HG03039 (cell line): ENCODE data around the gene WNT6.

ENCODE experiments used
- ATAC-seq: cut with Tn5 transposase; IDR thresholded peaks from one replicate; pipeline ENCODE4 v1.9.1; 2021; ENCODE audit warnings: mild to moderate bottlenecking, moderate library complexity; ENCODE audit not compliant: unreplicated experiment

WNT6 gene

DNA sequence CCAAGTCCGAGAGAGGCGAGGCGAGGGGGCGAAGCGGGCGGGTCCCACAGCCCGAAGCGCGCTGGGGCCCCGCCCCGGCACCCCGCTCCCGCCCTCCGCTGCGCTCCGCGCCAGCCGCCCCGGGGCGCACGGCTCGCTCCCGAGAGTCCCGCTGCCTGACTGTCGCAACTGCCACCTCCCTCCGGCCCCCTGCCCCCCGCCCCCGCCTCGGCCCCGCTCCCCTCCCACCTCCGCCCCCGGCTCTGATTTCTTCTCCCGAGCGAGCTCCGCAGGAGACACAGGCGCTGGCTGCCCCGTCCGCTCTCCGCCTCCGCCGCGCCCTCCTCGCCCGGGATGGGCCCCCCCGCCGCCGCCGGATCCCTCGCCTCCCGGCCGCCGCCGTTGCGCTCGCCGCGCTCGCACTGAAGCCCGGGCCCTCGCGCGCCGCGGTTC is at the start of gene WNT6:
WNT6 (plus strand) TSS at position 250 of the 432 bp plus-strand sequence. CDS start 233 bp downstream, outside the sequence.
- no peak for ATAC-seq

GRCh38 chr2:218810256-218810655 is 49.3 kb upstream of the WNT6 start:
- no peak for ATAC-seq

GRCh38 chr2:218811382-218811781 is 48.2 kb upstream of the WNT6 start:
- ATAC-seq: no peak

- ATAC-seq: no peak
These were observed 47.3 kb upstream of the WNT6 start for GRCh38 chr2:218812096-218812815.

GRCh38 chr2:218812861-218813260 is 46.7 kb upstream of the WNT6 start:
- no peak for ATAC-seq

DNA sequence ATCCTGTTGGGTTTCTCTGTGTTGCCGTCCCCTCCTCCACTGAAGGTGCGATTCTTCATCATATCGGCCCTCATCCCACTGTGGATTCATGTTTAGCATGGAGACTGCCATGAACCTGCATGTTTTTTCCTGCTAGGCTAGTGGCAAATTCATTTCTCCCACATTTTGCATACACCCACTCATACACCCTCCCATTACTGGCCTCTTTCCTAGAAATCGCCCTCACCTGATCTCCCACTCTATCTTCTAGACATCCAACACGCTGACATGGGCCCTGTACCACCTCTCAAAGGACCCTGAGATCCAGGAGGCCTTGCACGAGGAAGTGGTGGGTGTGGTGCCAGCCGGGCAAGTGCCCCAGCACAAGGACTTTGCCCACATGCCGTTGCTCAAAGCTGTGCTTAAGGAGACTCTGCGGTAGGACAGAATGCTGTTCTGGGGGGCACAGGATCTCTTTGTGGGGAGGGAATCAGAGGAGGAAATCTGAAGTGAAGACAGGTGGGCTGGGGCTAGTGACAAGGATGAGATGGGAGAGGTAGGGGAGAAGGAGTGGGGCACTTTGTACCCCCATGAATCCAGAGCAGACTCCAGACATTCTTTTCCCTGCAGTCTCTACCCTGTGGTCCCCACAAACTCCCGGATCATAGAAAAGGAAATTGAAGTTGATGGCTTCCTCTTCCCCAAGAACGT is 45.7 kb upstream of the WNT6 start:
- no peak for ATAC-seq

GRCh38 chr2:218814540-218815243 is 44.9 kb upstream of the WNT6 start:
- ATAC-seq: no peak

DNA sequence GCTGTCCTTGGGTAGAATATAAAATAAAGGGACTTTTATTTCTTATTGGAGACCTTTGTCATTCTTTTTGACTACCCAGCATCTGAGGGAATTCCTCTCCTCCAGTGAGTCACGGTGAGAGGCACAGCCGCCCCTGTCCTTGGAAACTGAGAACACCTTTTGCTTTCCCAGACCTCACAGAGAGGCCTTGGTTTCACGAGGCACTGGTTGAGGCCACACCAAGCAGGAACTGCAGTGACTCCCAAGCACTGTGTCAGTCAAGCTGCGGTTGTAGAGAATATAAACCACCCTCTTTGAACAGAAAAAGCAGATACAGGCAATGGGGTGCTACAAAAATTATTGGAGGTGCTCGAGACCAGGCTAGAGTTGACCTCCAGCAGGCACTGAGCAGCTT is 44.4 kb upstream of the WNT6 start:
- no peak for ATAC-seq

DNA sequence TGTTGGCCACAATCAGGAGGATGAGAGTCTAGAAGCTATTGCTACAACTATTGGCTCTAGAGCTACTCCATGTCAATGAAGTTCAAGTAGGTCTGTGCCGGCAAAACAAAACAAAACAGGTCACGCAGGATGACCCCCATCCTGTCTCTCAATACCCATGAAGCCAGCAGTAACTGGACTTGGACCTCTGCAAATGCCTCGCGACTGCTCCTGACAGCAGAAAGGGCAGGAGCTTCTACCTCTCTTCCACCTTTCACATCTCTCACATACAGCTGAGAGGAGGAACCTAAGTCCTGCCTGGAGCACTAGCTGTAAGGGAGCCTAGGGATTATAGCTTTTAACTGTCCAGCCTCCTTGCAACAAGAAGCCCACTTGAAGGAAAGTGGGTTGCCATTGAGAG is 44.0 kb upstream of the WNT6 start:
- no peak for ATAC-seq

- no peak for ATAC-seq
These were observed 43.0 kb upstream of the WNT6 start for GRCh38 chr2:218816561-218817011.

- ATAC-seq: no peak
These were observed 40.5 kb upstream of the WNT6 start for GRCh38 chr2:218819093-218819492.

DNA sequence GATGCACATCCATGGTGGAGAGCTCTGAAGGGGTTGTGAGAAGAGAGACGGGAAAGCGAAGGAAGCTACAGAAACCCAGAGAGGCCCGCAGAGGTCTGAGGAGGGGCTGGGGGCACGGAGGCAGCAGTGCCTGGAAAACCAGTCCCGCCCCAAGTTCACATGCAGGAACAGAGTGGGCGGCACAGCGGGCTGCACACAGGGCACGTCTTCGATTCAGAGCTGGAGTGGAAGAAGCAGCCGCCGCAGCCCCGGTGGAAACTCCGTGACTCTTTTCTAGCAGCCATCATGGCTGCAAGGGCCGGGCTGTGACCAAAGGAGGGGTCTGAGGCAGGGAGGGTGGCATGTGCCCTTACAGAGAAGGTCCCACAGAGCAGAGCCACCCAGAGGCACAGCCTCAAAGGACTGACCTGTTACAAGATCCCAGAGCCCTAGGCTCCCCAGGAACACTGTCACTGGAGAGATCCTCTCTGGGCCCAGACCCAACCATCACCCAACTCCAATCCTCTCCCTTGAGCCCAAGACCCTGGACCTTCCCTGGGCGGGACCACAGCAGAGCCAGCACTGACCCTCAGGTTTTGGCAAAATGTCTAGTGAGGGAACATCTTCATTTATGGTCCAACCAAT is 38.7 kb upstream of the WNT6 start:
- no peak for ATAC-seq

- ATAC-seq: no peak
These were observed 37.9 kb upstream of the WNT6 start for GRCh38 chr2:218821605-218822211.

DNA sequence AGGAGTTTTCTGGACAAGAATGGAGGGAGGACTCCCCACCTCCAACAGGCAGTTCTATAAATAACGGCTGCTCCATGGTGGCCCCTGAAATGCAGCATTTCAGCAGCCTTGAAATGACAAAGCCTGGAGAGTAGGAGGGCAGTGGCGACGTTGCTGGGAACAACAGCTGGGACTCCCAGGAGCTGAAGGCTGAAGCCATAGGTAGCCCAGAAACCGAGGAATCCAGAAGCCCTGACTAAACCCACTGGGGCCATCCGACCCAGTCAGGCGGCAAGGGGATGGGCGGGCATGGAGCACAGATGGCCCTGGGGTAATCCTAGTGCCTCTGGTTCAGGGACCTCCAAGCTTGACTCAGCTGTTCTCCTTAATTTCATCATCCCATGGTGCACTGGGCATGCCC is 37.0 kb upstream of the WNT6 start:
- ATAC-seq: no peak

DNA sequence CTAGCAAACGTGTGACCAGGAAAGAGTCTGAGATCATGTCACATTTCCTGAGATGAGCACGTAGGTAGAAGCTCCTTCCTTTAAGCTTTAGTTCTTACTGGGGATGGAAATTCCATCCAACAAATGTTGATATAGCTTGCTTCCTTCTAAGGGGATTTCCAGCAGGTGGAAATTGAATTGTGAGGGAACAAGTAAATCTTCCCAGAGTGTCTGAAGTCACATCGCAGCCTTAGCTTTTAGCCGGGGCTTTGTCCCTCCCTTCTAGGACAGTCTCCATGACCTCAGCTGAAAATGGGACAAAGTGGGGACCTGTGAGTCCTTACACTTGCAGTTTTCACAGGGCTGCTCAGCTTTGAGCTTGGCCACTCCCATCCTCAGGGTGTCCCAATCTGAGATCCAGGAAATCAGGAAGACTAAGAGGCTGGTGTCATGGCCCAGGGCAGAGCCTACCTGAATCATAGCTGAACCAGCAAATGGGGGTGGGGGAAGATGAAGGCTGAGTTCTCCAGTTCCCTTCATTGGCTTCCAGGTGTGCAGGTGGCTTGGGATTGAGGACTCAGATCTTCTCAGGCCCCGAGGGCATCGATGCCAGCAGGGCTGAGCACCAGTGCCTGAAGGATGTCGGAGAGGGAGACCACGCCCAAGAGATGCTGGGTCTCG is 36.3 kb upstream of the WNT6 start:
- ATAC-seq: no peak

DNA sequence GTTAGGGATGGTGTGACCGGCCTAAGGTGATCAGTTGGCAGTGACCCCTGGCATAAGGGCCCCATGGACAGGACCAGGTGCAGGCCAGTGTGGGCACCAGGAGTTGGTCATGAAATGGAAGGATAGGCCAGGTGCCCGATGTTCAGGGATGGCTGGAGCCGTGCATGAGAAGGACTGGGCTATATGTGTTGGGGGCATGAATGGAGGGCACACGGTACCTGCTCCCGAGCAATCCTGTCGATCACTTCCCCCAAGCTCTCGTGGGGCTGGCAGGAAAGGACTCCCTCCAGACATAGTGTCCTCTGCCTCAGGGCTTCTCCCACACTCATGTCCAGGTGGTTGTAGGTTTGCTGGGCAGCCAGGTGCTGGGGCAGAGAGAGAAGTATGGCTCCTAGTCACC is 35.6 kb upstream of the WNT6 start:
- no peak for ATAC-seq

- ATAC-seq: no peak
These were observed 32.8 kb upstream of the WNT6 start for GRCh38 chr2:218826791-218827190.

DNA sequence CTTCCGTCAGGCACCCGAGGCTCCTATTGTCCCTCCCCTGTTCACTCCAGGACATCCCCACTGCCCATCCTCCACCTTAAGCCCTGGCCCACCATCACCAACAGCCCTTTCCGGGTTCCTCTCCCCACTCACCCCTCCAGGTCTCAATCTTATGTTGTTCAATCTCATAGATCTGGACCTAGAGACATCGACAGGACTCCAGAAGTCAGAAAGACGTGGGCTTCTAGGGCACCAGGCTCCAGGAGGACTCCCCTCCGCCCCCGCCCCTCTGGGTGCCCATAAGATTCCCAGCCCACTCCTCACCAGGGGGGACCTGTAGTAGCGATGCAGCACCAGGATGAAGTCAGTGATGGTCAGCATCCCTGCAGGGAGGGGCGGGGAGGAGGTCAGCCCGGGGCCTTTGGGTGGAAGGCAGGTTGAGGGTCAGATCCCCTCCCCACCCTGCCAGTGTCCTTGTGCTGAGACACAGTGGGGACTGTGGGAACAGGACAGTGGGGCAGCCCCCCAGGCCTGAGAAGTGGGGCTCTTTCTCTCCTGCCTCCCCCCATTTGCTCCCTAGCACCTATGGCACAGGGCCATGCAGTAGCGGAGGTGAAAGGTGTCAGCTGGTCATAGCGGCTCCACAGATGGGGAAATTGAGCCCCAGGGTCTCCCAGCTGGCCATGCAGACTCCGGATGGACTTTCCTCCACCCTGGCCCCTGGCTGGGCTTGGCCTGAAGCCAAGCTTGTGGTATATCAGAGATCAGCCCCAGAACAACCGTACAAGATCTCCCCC is 31.7 kb upstream of the WNT6 start:
- no peak for ATAC-seq

DNA sequence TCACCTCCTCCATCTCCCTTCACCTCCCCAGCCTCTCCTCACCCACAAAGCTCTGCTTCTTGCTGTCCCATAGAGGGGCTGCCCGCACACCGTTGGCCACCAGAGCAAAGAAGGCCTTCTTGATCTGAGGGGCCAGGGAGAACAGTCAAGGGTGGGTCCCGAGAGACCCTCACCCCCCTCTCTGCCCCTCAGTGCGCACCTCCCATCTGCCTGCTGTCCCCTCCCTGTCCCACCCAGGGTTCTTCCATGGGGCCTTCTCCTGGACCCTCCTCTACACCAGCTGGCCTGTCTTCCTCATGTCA is 31.2 kb upstream of the WNT6 start:
- ATAC-seq: no peak
